Omental fat pad (tissue), 4 donors: ENCODE results near the gene AGAP2. TPM values are rescaled to one million over a fixed set of nuclear protein-coding genes. Genes with fewer than 3 reads are reported as not detected.
A peak's percentile ranks its signal among the peaks of the same experiment; 100 is the strongest.

Experiments used
- ATAC-seq: fragments of 150-250 bp; one replicate; pipeline ENCODE4 v1.9.1; 2016; ENCODE audit warnings: mild to moderate bottlenecking, moderate library complexity; ENCODE audit not compliant: low FRiP score
- DNase-seq: peaks from one replicate; pipeline ENCODE4 v3.0.0-alpha.2; 2019; ENCODE audit warnings: low spot score
- CTCF ChIP-seq, 3 donors: fragments of 450-650 bp; IDR thresholded peaks; one replicate each; pipeline ENCODE4 v1.5.1; 2016 to 2017; ENCODE audit warnings: antibody characterized with exemption in 3 of 3, mild to moderate bottlenecking in 3 of 3, moderate library complexity in 2 of 3
- total RNA-seq, 4 donors: library from RNA; depleted of rRNA; stranded (reverse); fragments of >200 nt; gene quantifications; one replicate each; pipeline ENCODE4 v1.1.0, GENCODE V29; 2016

AGAP2 gene
- total RNA-seq, 4 donors from 2014 or later, result 1.2 to 7.1 (median 1.9) TPM

- no peak for TF ChIP-seq CTCF (IDR thresholded peaks at IDR 0.05)
- no peak for ATAC-seq
- DNase-seq, result no peak
These were observed 29.3 kb upstream of the AGAP2 start for GRCh38 chr12:57767876-57768275.

- DNase-seq (no peak), ATAC-seq (no peak)
- no peak for TF ChIP-seq CTCF (IDR thresholded peaks at IDR 0.05)
These were observed 28.8 kb upstream of the AGAP2 start for GRCh38 chr12:57767305-57767698.

GRCh38 chr12:57766464-57767304 is 28.1 kb upstream of the AGAP2 start, which contains the start of gene CYP27B1:
TSS of gene CYP27B1 (minus strand) at chr12:57767078. CDS start at chr12:57767041, 37 bp downstream.
- DNase-seq, result no peak
- ATAC-seq, result no peak
- TF ChIP-seq CTCF (IDR thresholded peaks at IDR 0.05), result no peak

- no peak for TF ChIP-seq CTCF (IDR thresholded peaks at IDR 0.05)
- ATAC-seq (no peak), DNase-seq (no peak)
These were observed 27.3 kb upstream of the AGAP2 start for GRCh38 chr12:57765698-57766463.

- DNase-seq (no peak), ATAC-seq (peak; percentile 64)
- TF ChIP-seq CTCF (IDR thresholded peaks at IDR 0.05), result no peak
These were observed 26.6 kb upstream of the AGAP2 start for GRCh38 chr12:57765003-57765697.

GRCh38 chr12:57764662-57765002 is 26.1 kb upstream of the AGAP2 start:
- no peak for TF ChIP-seq CTCF (IDR thresholded peaks at IDR 0.05)
- ATAC-seq, result no peak
- no peak for DNase-seq
